GM23338 (cell line): Measurements from ENCODE around the gene COA8. TPM values are rescaled to one million over a fixed set of nuclear protein-coding genes. Genes with fewer than 3 reads are reported as not detected.

Experiments
- ATAC-seq: fragments of 200-7000 bp; cut with Tn5 transposase; 3 replicates; pipeline ENCODE4 v1.9.1; 2020
- DNase-seq: peaks from one replicate; pipeline ENCODE4 v3.0.0-alpha.2; 2015; ENCODE audit warnings: low spot score
- H2AFZ ChIP-seq: fragments of 200-600 bp; sonication (generic); 2 replicates; pipeline ENCODE4 v1.8.0; 2016; ENCODE audit warnings: antibody characterized with exemption, mild to moderate bottlenecking, moderate library complexity
- H3F3A ChIP-seq: fragments of 200-600 bp; sonication (generic); replicated peaks from 2 replicates; pipeline ENCODE4 v1.8.0; 2017; ENCODE audit warnings: antibody characterized with exemption, mixed run types, low read depth
- H3K27ac ChIP-seq: fragments of 200-600 bp; sonication (generic); 2 replicates; pipeline ENCODE4 v1.6.1; 2016; ENCODE audit warnings: low read depth
- H3K27me3 ChIP-seq: fragments of 200-600 bp; sonication (generic); 2 replicates; pipeline ENCODE4 v1.8.0; 2016; ENCODE audit warnings: mild to moderate bottlenecking, mixed run types, moderate library complexity; ENCODE audit not compliant: insufficient read depth
- H3K36me3 ChIP-seq: fragments of 200-600 bp; sonication (generic); 2 replicates; pipeline ENCODE4 v1.8.0; 2016; ENCODE audit warnings: mild to moderate bottlenecking; ENCODE audit not compliant: insufficient read depth
- H3K4me1 ChIP-seq: fragments of 200-600 bp; sonication (generic); 2 replicates; pipeline ENCODE4 v1.8.0; 2016; ENCODE audit warnings: mild to moderate bottlenecking, moderate library complexity; ENCODE audit not compliant: insufficient read depth
- H3K4me2 ChIP-seq: fragments of 200-600 bp; sonication (generic); 2 replicates; pipeline ENCODE4 v1.7.1; 2017; ENCODE audit warnings: mixed run types
- H3K4me3 ChIP-seq: fragments of 200-600 bp; sonication (generic); 2 replicates; pipeline ENCODE4 v1.6.1; 2016; ENCODE audit warnings: mixed run types
- H3K79me2 ChIP-seq: fragments of 200-600 bp; sonication (generic); replicated peaks from 2 replicates; pipeline ENCODE4 v1.8.0; 2017; ENCODE audit warnings: mild to moderate bottlenecking; ENCODE audit not compliant: insufficient read depth
- H3K9me2 ChIP-seq: fragments of 200-600 bp; sonication (generic); 2 replicates; pipeline ENCODE4 v1.8.0; 2017; ENCODE audit not compliant: insufficient read depth
- H4K20me1 ChIP-seq: fragments of 200-600 bp; sonication (generic); replicated peaks from 2 replicates; pipeline ENCODE4 v1.8.0; 2017; ENCODE audit warnings: mild to moderate bottlenecking; ENCODE audit not compliant: insufficient read depth
- H3K27ac Mint-ChIP-seq: 2 replicates; pipeline ENCODE4 v1.8.0; 2020; ENCODE audit warnings: inconsistent platforms, mild to moderate bottlenecking, moderate library complexity, mixed read lengths
- H3K27me3 Mint-ChIP-seq: 3 replicates; pipeline ENCODE4 v1.8.0; 2022; ENCODE audit warnings: low read depth, mild to moderate bottlenecking, moderate library complexity, mixed read lengths, inconsistent platforms; ENCODE audit not compliant: insufficient read depth, poor library complexity
- H3K36me3 Mint-ChIP-seq: 3 replicates; pipeline ENCODE4 v1.8.0; 2021; ENCODE audit warnings: low read depth, mild to moderate bottlenecking, inconsistent platforms, moderate library complexity, mixed read lengths
- H3K4me1 Mint-ChIP-seq: 3 replicates; pipeline ENCODE4 v1.8.0; 2020; ENCODE audit warnings: mild to moderate bottlenecking, inconsistent platforms, mixed read lengths
- H3K4me3 Mint-ChIP-seq: 3 replicates; pipeline ENCODE4 v1.8.0; 2021; ENCODE audit warnings: moderate library complexity, mild to moderate bottlenecking, inconsistent platforms, mixed read lengths
- H3K9me3 Mint-ChIP-seq: 3 replicates; pipeline ENCODE4 v1.8.0; 2020; ENCODE audit warnings: moderate library complexity, mild to moderate bottlenecking, inconsistent platforms, mixed read lengths
- CREB1 ChIP-seq: fragments of 250-450 bp; sonication (Bioruptor Pico); IDR thresholded peaks from 2 replicates; pipeline ENCODE4 v1.5.0; 2020; ENCODE audit warnings: low read depth, mild to moderate bottlenecking, moderate library complexity
- EZH2 ChIP-seq: fragments of 200-600 bp; sonication (generic); IDR thresholded peaks from one replicate; pipeline ENCODE4 v1.8.0; 2017; ENCODE audit warnings: antibody characterized with exemption, mild to moderate bottlenecking, low read depth; ENCODE audit not compliant: unreplicated experiment
- EZH2phosphoT487 ChIP-seq: fragments of 200-600 bp; sonication (generic); IDR thresholded peaks from one replicate; pipeline ENCODE4 v1.8.1; 2018; ENCODE audit warnings: antibody characterized with exemption; ENCODE audit not compliant: unreplicated experiment
- JUNB ChIP-seq: IDR thresholded peaks from one replicate; pipeline ENCODE4 v1.6.1; 2016; ENCODE audit warnings: antibody characterized with exemption; ENCODE audit not compliant: unreplicated experiment
- NANOG ChIP-seq: IDR thresholded peaks from 2 replicates; pipeline ENCODE4 v1.6.1; 2016; ENCODE audit warnings: antibody characterized with exemption, borderline replicate concordance
- POLR2AphosphoS5 ChIP-seq: IDR thresholded peaks from 2 replicates; pipeline ENCODE4 v1.6.1; 2016; ENCODE audit warnings: antibody characterized with exemption, low read depth
- REST ChIP-seq: IDR thresholded peaks from one replicate; pipeline ENCODE4 v1.6.1; 2018; ENCODE audit warnings: antibody characterized with exemption; ENCODE audit not compliant: unreplicated experiment
- STAT1 ChIP-seq: IDR thresholded peaks from one replicate; pipeline ENCODE4 v1.6.1; 2016; ENCODE audit warnings: antibody characterized with exemption; ENCODE audit not compliant: unreplicated experiment
- ZNF114 ChIP-seq: fragments of 250-450 bp; sonication (Bioruptor Pico); IDR thresholded peaks from 2 replicates; pipeline ENCODE4 v1.5.0; 2020; ENCODE audit warnings: mild to moderate bottlenecking, moderate library complexity
- ZNF331 ChIP-seq: fragments of 250-450 bp; sonication (Bioruptor Pico); IDR thresholded peaks from 2 replicates; pipeline ENCODE4 v1.5.0; 2020; ENCODE audit warnings: low read depth, mild to moderate bottlenecking, moderate library complexity
- ZNF462 ChIP-seq: fragments of 250-450 bp; sonication (Bioruptor Pico); IDR thresholded peaks from 2 replicates; pipeline ENCODE4 v1.5.0; 2020; ENCODE audit warnings: mild to moderate bottlenecking, moderate library complexity
- polyA plus RNA-seq: library from polyadenylated mRNA; unstranded; fragments of >200 nt; fragmentation: Nextera tagmentation; extraction: Ambion mirVana; gene quantifications from 2 replicates; pipeline ENCODE4 v1.2.1, GENCODE V29; 2016
- total RNA-seq: library from RNA; depleted of rRNA; stranded (reverse); fragments of >200 nt; shearing (Covaris generic); gene quantifications from 2 replicates; pipeline ENCODE4 v1.2.3, GENCODE V29; 2014
- TF ChIP-seq, protein P1 (sequence below): IDR thresholded peaks from 2 replicates; pipeline ENCODE4 v1.6.1; 2016; ENCODE audit warnings: antibody characterized with exemption
- TF ChIP-seq, protein P2 (sequence below), 2 experiments: fragments of 200-600 bp in 1 of 2; sonication (generic) in 1 of 2; conservative IDR thresholded peaks; 2 replicates each; pipeline versions ENCODE4 v1.5.1 to v1.6.1; 2016 to 2017; ENCODE audit warnings: antibody characterized with exemption in 2 of 2, low read depth in 2 of 2, mild to moderate bottlenecking in 2 of 2, moderate library complexity in 1 of 2

COA8 gene
- total and polyA plus RNA-seq, 2 experiments from 2014 or later = 61.3 to 130 TPM

DNA sequence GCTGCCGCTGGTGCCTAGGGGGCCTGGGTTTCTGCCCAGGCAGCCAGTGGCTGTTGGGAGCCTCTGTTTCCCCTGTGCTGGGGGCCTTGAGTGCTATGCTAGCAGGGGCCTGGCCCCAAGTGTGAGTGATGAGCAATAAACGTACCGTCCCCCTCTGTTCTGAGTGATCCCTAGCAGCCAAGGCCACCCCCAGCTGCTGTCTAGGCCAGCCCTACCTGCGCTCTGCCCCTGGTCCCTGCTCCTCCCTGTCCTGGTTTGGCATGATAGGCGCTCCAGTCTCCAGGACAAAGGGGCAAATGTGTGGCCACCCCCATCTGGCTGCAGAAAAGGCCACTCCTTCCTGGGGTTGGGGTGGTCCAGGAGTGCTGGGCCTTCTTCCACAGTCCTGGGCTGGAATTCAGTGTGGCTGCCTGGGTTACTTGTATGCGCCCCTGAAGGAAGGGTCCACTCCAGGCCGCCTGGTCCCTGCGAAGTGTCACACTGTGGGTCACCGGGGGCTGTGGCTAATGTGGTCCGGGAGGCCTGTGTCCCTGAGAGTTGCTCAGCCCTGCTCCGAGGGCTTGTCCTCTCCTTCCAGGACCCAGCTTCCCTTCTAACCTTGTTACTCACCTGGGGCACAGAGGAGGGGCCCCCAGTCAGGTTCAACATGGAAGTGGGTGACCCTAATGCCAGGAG lies 26.7 kb upstream of the COA8 start:
- no peak for DNase-seq

More for the DNA sequence above, 26.7 kb upstream of the COA8 start:
- Mint-ChIP-seq H3K27ac (no peak overlapping the region), H3K27me3 (peaks cover 10% of the 10 kb centered on the region), H3K9me3 (no peaks in the 10 kb centered on the region), H3K36me3 (no peaks in the 10 kb centered on the region), H3K4me1 (peaks cover 3% of the 10 kb centered on the region; the same call in 1 of the 3 replicates), H3K4me3 (no peak overlapping the region)
- Histone ChIP-seq H4K20me1 (no peaks in the 10 kb centered on the region; the same call in 1 of the 2 replicates), H3K27ac (no peak overlapping the region), H3F3A (no peaks in the 10 kb centered on the region), H3K4me2 (no peak overlapping the region), H3K36me3 (no peaks in the 10 kb centered on the region), H3K4me1 (no peaks in the 10 kb centered on the region), H3K9me2 (no peaks in the 10 kb centered on the region), H3K79me2 (peaks cover 6% of the 10 kb centered on the region), H2AFZ (no peak overlapping the region), H3K27me3 (no peaks in the 10 kb centered on the region; the same call in 1 of the 2 replicates), H3K4me3 (no peak overlapping the region)
- TF ChIP-seq, protein P1, sequence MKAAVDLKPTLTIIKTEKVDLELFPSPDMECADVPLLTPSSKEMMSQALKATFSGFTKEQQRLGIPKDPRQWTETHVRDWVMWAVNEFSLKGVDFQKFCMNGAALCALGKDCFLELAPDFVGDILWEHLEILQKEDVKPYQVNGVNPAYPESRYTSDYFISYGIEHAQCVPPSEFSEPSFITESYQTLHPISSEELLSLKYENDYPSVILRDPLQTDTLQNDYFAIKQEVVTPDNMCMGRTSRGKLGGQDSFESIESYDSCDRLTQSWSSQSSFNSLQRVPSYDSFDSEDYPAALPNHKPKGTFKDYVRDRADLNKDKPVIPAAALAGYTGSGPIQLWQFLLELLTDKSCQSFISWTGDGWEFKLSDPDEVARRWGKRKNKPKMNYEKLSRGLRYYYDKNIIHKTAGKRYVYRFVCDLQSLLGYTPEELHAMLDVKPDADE = no peak
- TF ChIP-seq STAT1 (no peak), POLR2AphosphoS5 (no peak), ZNF331 (no peak), REST (no peak), ZNF462 (no peak), EZH2 (no peak), ZNF114 (no peak), NANOG (no peak), CREB1 (CRISPR knock-in tag) (no peak), JUNB (no peak), EZH2phosphoT487 (no peak)
- TF ChIP-seq, protein P2, sequence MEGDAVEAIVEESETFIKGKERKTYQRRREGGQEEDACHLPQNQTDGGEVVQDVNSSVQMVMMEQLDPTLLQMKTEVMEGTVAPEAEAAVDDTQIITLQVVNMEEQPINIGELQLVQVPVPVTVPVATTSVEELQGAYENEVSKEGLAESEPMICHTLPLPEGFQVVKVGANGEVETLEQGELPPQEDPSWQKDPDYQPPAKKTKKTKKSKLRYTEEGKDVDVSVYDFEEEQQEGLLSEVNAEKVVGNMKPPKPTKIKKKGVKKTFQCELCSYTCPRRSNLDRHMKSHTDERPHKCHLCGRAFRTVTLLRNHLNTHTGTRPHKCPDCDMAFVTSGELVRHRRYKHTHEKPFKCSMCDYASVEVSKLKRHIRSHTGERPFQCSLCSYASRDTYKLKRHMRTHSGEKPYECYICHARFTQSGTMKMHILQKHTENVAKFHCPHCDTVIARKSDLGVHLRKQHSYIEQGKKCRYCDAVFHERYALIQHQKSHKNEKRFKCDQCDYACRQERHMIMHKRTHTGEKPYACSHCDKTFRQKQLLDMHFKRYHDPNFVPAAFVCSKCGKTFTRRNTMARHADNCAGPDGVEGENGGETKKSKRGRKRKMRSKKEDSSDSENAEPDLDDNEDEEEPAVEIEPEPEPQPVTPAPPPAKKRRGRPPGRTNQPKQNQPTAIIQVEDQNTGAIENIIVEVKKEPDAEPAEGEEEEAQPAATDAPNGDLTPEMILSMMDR (conservative IDR thresholded peaks at IDR 0.05; ENCODE audit: low read depth in 2 of 2) = no peak
- no peak for ATAC-seq
